ENCODE measurements around the gene HNRNPA3.
A peak's percentile ranks its signal among the peaks of the same experiment; 100 is the strongest.

HNRNPA3 gene

GRCh38 chr2:177249038-177249437, 36.4 kb downstream of the HNRNPA3 start:
- no peaks in the 10 kb centered on the region for H3K27me3 ChIP-seq (ENCODE audit: control insufficient read depth, insufficient read depth, low read length)
- no peaks in the 10 kb centered on the region for H3K9me3 ChIP-seq (replicated peaks; ENCODE audit: low read length)
- H3K4me3 ChIP-seq (ENCODE audit: low read length) = no peak overlapping the region
- H3K4me1 ChIP-seq (ENCODE audit: control insufficient read depth, insufficient read depth, low read length) = peaks cover 53% of the 10 kb centered on the region
- no peak overlapping the region for H3K9ac ChIP-seq (ENCODE audit: low read depth, low read length)
- H3K4me2 ChIP-seq (ENCODE audit: low read length) = no peak overlapping the region
- peaks cover 27% of the 10 kb centered on the region for H3K36me3 ChIP-seq (ENCODE audit: insufficient read depth, low read length)

DNA sequence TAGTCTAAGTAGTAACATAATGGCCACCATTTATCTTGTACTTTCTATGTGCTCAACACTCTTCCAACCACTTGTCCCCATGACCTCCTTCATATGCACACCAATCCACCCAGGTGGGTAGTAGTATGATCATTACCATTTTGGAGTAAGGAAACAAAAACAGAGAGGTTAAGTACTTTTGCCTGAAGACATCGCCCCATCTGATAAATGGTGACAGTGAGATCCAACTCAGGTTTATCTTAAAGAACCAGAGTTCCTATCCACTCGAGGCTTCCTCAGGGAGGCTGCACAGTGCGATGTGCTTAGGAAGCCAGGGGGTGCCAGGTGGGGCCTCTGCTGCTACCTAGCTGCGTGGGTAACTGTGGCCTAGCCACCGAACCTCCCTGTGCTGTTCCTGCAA, 37.9 kb downstream of the HNRNPA3 start:
- H3K36me3 ChIP-seq (ENCODE audit: insufficient read depth, low read length) = peaks cover 42% of the 10 kb centered on the region
- no peak overlapping the region for H3K9ac ChIP-seq (ENCODE audit: low read depth, low read length)
- H3K4me2 ChIP-seq (ENCODE audit: low read length) = no peak overlapping the region
- H3K4me1 ChIP-seq (ENCODE audit: control insufficient read depth, insufficient read depth, low read length) = peaks cover 52% of the 10 kb centered on the region
- H3K9me3 ChIP-seq (replicated peaks; ENCODE audit: low read length) = no peaks in the 10 kb centered on the region
- H3K27me3 ChIP-seq (ENCODE audit: control insufficient read depth, insufficient read depth, low read length) = no peaks in the 10 kb centered on the region
- H3K4me3 ChIP-seq (ENCODE audit: low read length) = no peak overlapping the region

GRCh38 chr2:177251165-177251542, 38.6 kb downstream of the HNRNPA3 start:
- Histone ChIP-seq H3K4me2 (ENCODE audit: low read length) (no peak overlapping the region), H3K9ac (ENCODE audit: low read depth, low read length) (no peak overlapping the region), H3K9me3 (replicated peaks; ENCODE audit: low read length) (no peaks in the 10 kb centered on the region), H3K27me3 (ENCODE audit: control insufficient read depth, insufficient read depth, low read length) (no peaks in the 10 kb centered on the region), H3K4me3 (ENCODE audit: low read length) (no peak overlapping the region), H3K36me3 (ENCODE audit: insufficient read depth, low read length) (peaks cover 44% of the 10 kb centered on the region), H3K4me1 (ENCODE audit: control insufficient read depth, insufficient read depth, low read length) (peaks cover 53% of the 10 kb centered on the region)

DNA sequence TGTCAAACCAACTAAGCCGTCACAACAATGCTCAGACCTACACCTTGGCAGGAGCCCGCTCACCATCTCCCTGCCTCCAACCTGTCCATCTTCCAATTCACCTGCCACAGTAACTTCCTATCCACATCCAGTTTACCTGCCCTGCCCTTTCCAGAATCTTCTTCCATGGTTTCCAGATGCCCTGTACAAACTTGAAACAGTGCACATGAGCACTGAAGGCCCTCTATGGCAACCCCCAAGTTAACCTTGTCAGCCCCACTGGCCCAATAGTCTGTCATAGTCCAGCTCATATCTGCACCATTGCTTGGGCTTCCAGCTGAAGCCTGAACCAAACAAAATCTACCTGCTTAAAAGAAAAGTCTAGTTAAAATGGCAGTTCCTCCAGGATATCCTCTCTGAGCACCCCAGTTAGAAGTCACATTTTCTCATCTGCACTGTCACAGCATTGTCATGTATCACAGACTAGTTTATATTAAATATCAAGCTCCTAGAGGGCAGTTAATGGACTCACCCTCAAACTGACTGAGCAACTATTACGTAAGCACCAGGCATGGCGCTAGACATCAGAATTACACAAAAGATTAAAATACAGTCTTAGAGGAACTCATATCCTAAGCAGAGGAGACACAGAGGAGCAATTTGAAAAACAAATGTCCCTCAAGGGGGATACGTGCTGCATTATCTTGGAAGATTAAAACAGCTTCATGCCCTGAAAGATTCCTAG, 40.4 kb downstream of the HNRNPA3 start:
- Histone ChIP-seq H3K9me3 (replicated peaks; ENCODE audit: low read length) (no peaks in the 10 kb centered on the region), H3K4me3 (ENCODE audit: low read length) (no peak overlapping the region), H3K27me3 (ENCODE audit: control insufficient read depth, insufficient read depth, low read length) (no peaks in the 10 kb centered on the region), H3K4me2 (ENCODE audit: low read length) (no peak overlapping the region), H3K4me1 (ENCODE audit: control insufficient read depth, insufficient read depth, low read length) (peaks cover 61% of the 10 kb centered on the region), H3K36me3 (ENCODE audit: insufficient read depth, low read length) (peaks cover 50% of the 10 kb centered on the region), H3K9ac (ENCODE audit: low read depth, low read length) (no peak overlapping the region)

DNA sequence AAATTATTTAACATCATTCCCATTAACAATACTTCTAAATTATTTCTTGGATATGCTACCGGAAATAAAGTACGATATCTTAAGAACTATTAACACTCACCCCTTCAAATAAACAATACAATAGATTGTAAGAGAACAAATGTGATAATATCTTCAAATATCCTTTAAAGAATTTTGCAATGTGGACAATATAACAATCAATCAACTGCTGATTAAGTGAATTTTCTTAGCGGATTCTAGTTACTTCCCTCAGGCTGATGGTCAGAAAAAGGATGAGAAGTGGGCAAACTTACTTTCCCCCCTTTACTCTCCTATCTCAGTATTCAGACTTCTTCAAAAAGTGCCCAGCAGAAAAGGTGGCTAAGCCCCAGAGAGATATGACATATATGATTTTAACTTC, 41.1 kb downstream of the HNRNPA3 start:
- Histone ChIP-seq H3K36me3 (ENCODE audit: insufficient read depth, low read length) (peaks cover 55% of the 10 kb centered on the region), H3K9ac (ENCODE audit: low read depth, low read length) (no peak overlapping the region), H3K4me3 (ENCODE audit: low read length) (no peak overlapping the region), H3K27me3 (ENCODE audit: control insufficient read depth, insufficient read depth, low read length) (no peaks in the 10 kb centered on the region), H3K9me3 (replicated peaks; ENCODE audit: low read length) (no peaks in the 10 kb centered on the region), H3K4me2 (ENCODE audit: low read length) (no peak overlapping the region), H3K4me1 (ENCODE audit: control insufficient read depth, insufficient read depth, low read length) (peaks cover 61% of the 10 kb centered on the region)

DNA sequence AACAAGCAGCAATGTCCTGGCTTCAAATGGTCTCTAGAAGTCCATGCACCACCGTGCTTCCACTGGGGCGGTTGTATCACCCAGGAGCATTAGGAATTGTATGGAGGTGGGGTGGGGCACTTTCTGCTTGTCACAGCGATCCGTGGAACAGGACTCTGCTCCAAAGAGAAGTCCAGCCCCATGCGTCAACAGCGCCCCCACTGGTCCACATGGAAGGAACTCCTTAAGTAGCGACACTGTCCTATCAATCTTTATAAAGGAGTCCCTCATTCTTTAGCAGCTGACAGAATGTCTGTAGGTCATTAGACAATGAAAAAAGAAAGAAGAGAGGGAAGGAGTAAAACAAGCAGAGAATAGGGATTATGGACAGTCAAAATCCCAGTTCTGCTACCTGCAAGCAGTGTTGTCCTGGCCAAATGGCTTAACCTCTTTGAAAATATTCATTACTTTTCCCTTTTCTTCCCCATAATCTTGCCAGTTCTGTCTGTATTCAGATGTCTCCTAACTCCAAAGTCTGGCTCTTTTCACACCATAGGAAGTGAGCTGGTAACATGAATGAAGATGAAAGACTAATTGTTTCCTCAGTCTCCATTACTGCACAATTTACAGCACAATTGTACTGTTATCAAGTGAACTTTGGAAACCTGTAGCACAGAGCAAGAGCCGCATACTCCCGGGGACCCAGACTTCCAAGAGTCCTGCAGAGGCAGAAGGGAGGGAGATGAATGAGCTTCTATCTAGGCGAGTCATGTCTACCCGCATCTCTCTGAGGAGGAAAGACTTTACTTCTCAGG, 42.0 kb downstream of the HNRNPA3 start:
- Histone ChIP-seq H3K36me3 (ENCODE audit: insufficient read depth, low read length) (peaks cover 55% of the 10 kb centered on the region), H3K9me3 (replicated peaks; ENCODE audit: low read length) (no peaks in the 10 kb centered on the region), H3K9ac (ENCODE audit: low read depth, low read length) (no peak overlapping the region), H3K4me2 (ENCODE audit: low read length) (no peak overlapping the region), H3K27me3 (ENCODE audit: control insufficient read depth, insufficient read depth, low read length) (no peaks in the 10 kb centered on the region), H3K4me1 (ENCODE audit: control insufficient read depth, insufficient read depth, low read length) (peaks cover 61% of the 10 kb centered on the region), H3K4me3 (ENCODE audit: low read length) (no peak overlapping the region)

- H3K36me3 ChIP-seq (ENCODE audit: insufficient read depth, low read length) = peaks cover 50% of the 10 kb centered on the region
- H3K9me3 ChIP-seq (replicated peaks; ENCODE audit: low read length) = no peaks in the 10 kb centered on the region
- no peak overlapping the region for H3K4me3 ChIP-seq (ENCODE audit: low read length)
- no peaks in the 10 kb centered on the region for H3K27me3 ChIP-seq (ENCODE audit: control insufficient read depth, insufficient read depth, low read length)
- H3K9ac ChIP-seq (ENCODE audit: low read depth, low read length) = no peak overlapping the region
- H3K4me1 ChIP-seq (ENCODE audit: control insufficient read depth, insufficient read depth, low read length) = peaks cover 64% of the 10 kb centered on the region
- H3K4me2 ChIP-seq (ENCODE audit: low read length) = peak overlapping the region; percentile 28
Measured at GRCh38 chr2:177255227-177255601, 42.6 kb downstream of the HNRNPA3 start.

- H3K9me3 ChIP-seq (replicated peaks; ENCODE audit: low read length) = no peaks in the 10 kb centered on the region
- H3K36me3 ChIP-seq (ENCODE audit: insufficient read depth, low read length) = peaks cover 45% of the 10 kb centered on the region
- no peak overlapping the region for H3K9ac ChIP-seq (ENCODE audit: low read depth, low read length)
- no peaks in the 10 kb centered on the region for H3K27me3 ChIP-seq (ENCODE audit: control insufficient read depth, insufficient read depth, low read length)
- H3K4me2 ChIP-seq (ENCODE audit: low read length) = no peak overlapping the region
- H3K4me3 ChIP-seq (ENCODE audit: low read length) = no peak overlapping the region
- peaks cover 68% of the 10 kb centered on the region for H3K4me1 ChIP-seq (ENCODE audit: control insufficient read depth, insufficient read depth, low read length)
Measured at GRCh38 chr2:177256026-177256425, 43.4 kb downstream of the HNRNPA3 start.

GRCh38 chr2:177256695-177257094, 44.1 kb downstream of the HNRNPA3 start:
- peaks cover 68% of the 10 kb centered on the region for H3K4me1 ChIP-seq (ENCODE audit: control insufficient read depth, insufficient read depth, low read length)
- H3K4me2 ChIP-seq (ENCODE audit: low read length) = peak overlapping the region; percentile 27
- peaks cover 45% of the 10 kb centered on the region for H3K36me3 ChIP-seq (ENCODE audit: insufficient read depth, low read length)
- no peak overlapping the region for H3K9ac ChIP-seq (ENCODE audit: low read depth, low read length)
- no peaks in the 10 kb centered on the region for H3K27me3 ChIP-seq (ENCODE audit: control insufficient read depth, insufficient read depth, low read length)
- no peaks in the 10 kb centered on the region for H3K9me3 ChIP-seq (replicated peaks; ENCODE audit: low read length)
- H3K4me3 ChIP-seq (ENCODE audit: low read length) = no peak overlapping the region

- no peak overlapping the region for H3K4me3 ChIP-seq (ENCODE audit: low read length)
- H3K36me3 ChIP-seq (ENCODE audit: insufficient read depth, low read length) = peaks cover 45% of the 10 kb centered on the region
Measured at GRCh38 chr2:177257471-177257870, 44.9 kb downstream of the HNRNPA3 start.

DNA sequence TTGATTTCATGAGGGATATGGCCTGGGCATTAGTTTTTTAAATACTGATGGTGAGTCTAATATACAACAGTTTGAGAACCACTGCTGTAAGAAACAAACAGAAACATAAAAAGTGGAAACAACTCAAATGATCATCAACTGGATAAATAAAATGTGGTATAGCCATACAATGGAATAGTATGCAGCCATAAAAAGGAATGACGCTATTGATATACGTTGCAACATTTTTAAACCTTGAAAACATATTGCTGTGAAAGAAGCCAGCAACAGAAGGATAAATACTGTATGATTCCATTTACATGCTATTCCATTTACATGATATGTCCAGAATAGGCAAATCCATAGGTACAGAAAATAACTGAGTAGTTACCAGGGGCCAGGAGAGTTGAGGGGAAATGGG, 45.5 kb downstream of the HNRNPA3 start:
- H3K4me2 ChIP-seq (ENCODE audit: low read length) = no peak overlapping the region
- H3K4me1 ChIP-seq (ENCODE audit: control insufficient read depth, insufficient read depth, low read length) = peaks cover 54% of the 10 kb centered on the region
- peaks cover 40% of the 10 kb centered on the region for H3K36me3 ChIP-seq (ENCODE audit: insufficient read depth, low read length)
- no peak overlapping the region for H3K9ac ChIP-seq (ENCODE audit: low read depth, low read length)
- no peak overlapping the region for H3K4me3 ChIP-seq (ENCODE audit: low read length)
- H3K9me3 ChIP-seq (replicated peaks; ENCODE audit: low read length) = no peaks in the 10 kb centered on the region
- no peaks in the 10 kb centered on the region for H3K27me3 ChIP-seq (ENCODE audit: control insufficient read depth, insufficient read depth, low read length)

More at GRCh38 chr2:177257471-177257870, 44.9 kb downstream of the HNRNPA3 start:
- H3K4me2 ChIP-seq (ENCODE audit: low read length) = no peak overlapping the region
- H3K4me1 ChIP-seq (ENCODE audit: control insufficient read depth, insufficient read depth, low read length) = peaks cover 60% of the 10 kb centered on the region
- H3K9ac ChIP-seq (ENCODE audit: low read depth, low read length) = no peak overlapping the region
- H3K27me3 ChIP-seq (ENCODE audit: control insufficient read depth, insufficient read depth, low read length) = no peaks in the 10 kb centered on the region
- no peaks in the 10 kb centered on the region for H3K9me3 ChIP-seq (replicated peaks; ENCODE audit: low read length)

DNA sequence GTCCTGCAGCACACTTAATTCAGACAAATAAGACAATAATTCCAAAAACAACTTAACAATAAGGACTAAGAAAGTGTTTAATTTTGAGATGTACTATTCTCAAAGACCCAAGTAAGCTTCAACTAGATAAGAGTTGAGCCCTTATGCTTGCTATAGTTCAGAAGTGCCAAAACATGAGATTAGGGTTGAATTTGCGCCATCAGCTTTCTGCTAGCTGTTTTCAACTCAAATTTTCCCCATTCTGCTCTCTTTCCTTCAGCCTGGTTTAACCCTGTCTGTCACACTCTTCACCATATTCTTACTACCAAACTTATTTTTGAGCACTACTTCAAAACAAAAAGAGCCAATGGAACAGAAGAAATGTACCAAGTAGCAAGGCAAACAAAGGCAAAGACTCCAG, 47.8 kb downstream of the HNRNPA3 start:
- Histone ChIP-seq H3K4me3 (ENCODE audit: low read length) (peak overlapping the region; percentile 89), H3K4me2 (ENCODE audit: low read length) (peak overlapping the region; percentile 93), H3K4me1 (ENCODE audit: control insufficient read depth, insufficient read depth, low read length) (peaks cover 38% of the 10 kb centered on the region), H3K9ac (ENCODE audit: low read depth, low read length) (no peak overlapping the region), H3K36me3 (ENCODE audit: insufficient read depth, low read length) (peaks cover 17% of the 10 kb centered on the region), H3K9me3 (replicated peaks; ENCODE audit: low read length) (no peaks in the 10 kb centered on the region), H3K27me3 (ENCODE audit: control insufficient read depth, insufficient read depth, low read length) (no peaks in the 10 kb centered on the region)

Data from skeletal muscle satellite cell (primary cell).